Keratinocyte (primary cell): ENCODE results near the gene NDRG4.

ENCODE experiments used
- EZH2 ChIP-seq: IDR thresholded peaks from one replicate; pipeline ENCODE4 v1.6.1; 2012; ENCODE audit warnings: inconsistent platforms, mild to moderate bottlenecking, low read length, moderate library complexity
- TF ChIP-seq, protein P1 (sequence below), 3 experiments: IDR thresholded peaks in 1 of 3; conservative IDR thresholded peaks in 1 of 3; optimal IDR thresholded peaks in 1 of 3; 2 replicates in 2 of 3; 3 replicates in 1 of 3; pipeline versions ENCODE3 to v1.5.1; 2011; ENCODE audit warnings: low read length in 3 of 3, mild to moderate bottlenecking in 3 of 3, moderate library complexity in 2 of 3, control low read depth in 1 of 3, inconsistent platforms in 1 of 3; ENCODE audit not compliant: insufficient read depth in 2 of 3; ENCODE audit errors: extremely low read depth in 1 of 3

DNA sequence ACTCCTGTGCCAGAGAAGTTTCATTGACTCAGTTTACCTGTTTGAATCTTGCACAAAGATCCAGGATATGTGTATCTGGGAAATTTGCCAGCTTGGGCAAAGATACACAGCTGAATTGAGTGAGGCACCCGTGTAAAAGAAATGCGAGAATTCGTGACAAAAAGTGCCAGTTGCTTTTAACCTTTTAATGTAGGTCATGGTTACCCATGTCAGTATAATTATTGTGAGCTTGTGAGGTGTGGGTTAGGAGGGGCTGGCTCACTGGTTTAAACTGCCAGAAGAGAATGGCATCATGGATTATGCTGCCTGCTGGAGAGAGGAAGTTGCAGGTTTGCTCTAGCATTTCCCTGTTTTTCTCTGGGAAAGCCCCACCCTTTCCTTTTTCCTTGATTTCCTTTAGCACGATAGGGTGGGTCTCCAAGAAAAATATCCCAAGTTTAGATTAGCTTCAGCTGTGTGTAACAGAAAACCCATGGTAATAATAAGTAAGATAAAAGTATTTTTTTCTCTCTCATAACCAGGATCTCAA lies 24.8 kb upstream of the NDRG4 start:
- TF ChIP-seq, protein P1, sequence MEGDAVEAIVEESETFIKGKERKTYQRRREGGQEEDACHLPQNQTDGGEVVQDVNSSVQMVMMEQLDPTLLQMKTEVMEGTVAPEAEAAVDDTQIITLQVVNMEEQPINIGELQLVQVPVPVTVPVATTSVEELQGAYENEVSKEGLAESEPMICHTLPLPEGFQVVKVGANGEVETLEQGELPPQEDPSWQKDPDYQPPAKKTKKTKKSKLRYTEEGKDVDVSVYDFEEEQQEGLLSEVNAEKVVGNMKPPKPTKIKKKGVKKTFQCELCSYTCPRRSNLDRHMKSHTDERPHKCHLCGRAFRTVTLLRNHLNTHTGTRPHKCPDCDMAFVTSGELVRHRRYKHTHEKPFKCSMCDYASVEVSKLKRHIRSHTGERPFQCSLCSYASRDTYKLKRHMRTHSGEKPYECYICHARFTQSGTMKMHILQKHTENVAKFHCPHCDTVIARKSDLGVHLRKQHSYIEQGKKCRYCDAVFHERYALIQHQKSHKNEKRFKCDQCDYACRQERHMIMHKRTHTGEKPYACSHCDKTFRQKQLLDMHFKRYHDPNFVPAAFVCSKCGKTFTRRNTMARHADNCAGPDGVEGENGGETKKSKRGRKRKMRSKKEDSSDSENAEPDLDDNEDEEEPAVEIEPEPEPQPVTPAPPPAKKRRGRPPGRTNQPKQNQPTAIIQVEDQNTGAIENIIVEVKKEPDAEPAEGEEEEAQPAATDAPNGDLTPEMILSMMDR (optimal IDR thresholded peaks at IDR 0.05 in 1 of 3, IDR thresholded peaks at IDR 0.05 in 1 of 3, conservative IDR thresholded peaks at IDR 0.05 in 1 of 3; ENCODE audit: extremely low read depth in 1 of 3, insufficient read depth in 2 of 3, low read length in 3 of 3): no peak
- no peak for TF ChIP-seq EZH2
